Karpas-422 (cell line): ENCODE measurements around the gene MOSMO. TPM values are rescaled to one million over a fixed set of nuclear protein-coding genes. Genes with fewer than 3 reads are reported as not detected.
"Not testable (repeated sequence)": the region's sequence is repeated elsewhere in the genome, so short reads cannot be mapped to it uniquely, and the experiment has no call there.

Source experiments
- DNase-seq: peaks from one replicate; pipeline ENCODE4 v3.0.0-alpha.2; 2015
- H2AFZ ChIP-seq: fragments of 200-600 bp; sonication (generic); 2 replicates; pipeline ENCODE4 v1.6.1; 2014; ENCODE audit warnings: antibody characterized with exemption, low read length, mixed read lengths
- H3K27ac ChIP-seq: fragments of 200-600 bp; sonication (generic); 2 replicates; pipeline ENCODE4 v1.5.1; 2014; ENCODE audit warnings: mild to moderate bottlenecking, low read length, moderate library complexity
- H3K27me3 ChIP-seq: fragments of 200-600 bp; sonication (generic); 2 replicates; pipeline ENCODE4 v1.6.1; 2014; ENCODE audit warnings: low read length, mixed read lengths
- H3K36me3 ChIP-seq: fragments of 200-600 bp; sonication (generic); 2 replicates; pipeline ENCODE4 v1.6.1; 2014; ENCODE audit warnings: low read length, mixed read lengths; ENCODE audit not compliant: insufficient read depth
- H3K4me1 ChIP-seq: fragments of 200-600 bp; sonication (generic); 2 replicates; pipeline ENCODE4 v1.6.1; 2014; ENCODE audit warnings: mild to moderate bottlenecking, low read length, mixed read lengths
- H3K4me2 ChIP-seq: fragments of 200-600 bp; sonication (generic); 2 replicates; pipeline ENCODE4 v1.6.1; 2014; ENCODE audit warnings: low read length, low read depth, mild to moderate bottlenecking; ENCODE audit not compliant: poor library complexity, severe bottlenecking
- H3K4me3 ChIP-seq: fragments of 200-600 bp; sonication (generic); 2 replicates; pipeline ENCODE4 v1.5.1; 2014; ENCODE audit warnings: mild to moderate bottlenecking, antibody characterized with exemption, low read length, mixed read lengths
- H3K79me2 ChIP-seq: fragments of 200-600 bp; sonication (generic); 2 replicates; pipeline ENCODE4 v1.6.1; 2014; ENCODE audit warnings: mild to moderate bottlenecking, low read length, mixed read lengths
- H3K9ac ChIP-seq: fragments of 200-600 bp; sonication (generic); 2 replicates; pipeline ENCODE4 v1.6.0; 2014; ENCODE audit warnings: low read length
- H3K9me2 ChIP-seq: fragments of 200-600 bp; sonication (generic), shearing (Covaris generic); replicated peaks from 2 replicates; pipeline ENCODE4 v1.6.0; 2014; ENCODE audit warnings: mild to moderate bottlenecking, low read length, moderate library complexity; ENCODE audit not compliant: insufficient read depth
- H3K9me3 ChIP-seq: fragments of 300-700, 200-600 bp; sonication (generic); 2 replicates; pipeline ENCODE4 v1.6.1; 2014; ENCODE audit warnings: low read length, mixed read lengths
- H4K20me1 ChIP-seq: fragments of 200-600 bp; sonication (generic); 2 replicates; pipeline ENCODE4 v1.6.1; 2014; ENCODE audit warnings: mild to moderate bottlenecking, antibody characterized with exemption, low read length, low read depth; ENCODE audit not compliant: insufficient read depth
- total RNA-seq: library from RNA; depleted of rRNA; stranded (reverse); fragments of >200 nt; shearing (Covaris generic); gene quantifications from 2 replicates; pipeline ENCODE4 v1.2.3, GENCODE V29; 2014; ENCODE audit warnings: low replicate concordance

Gene MOSMO
- total RNA-seq, 1 experiment from 2014 or later = 13.9 TPM

DNA sequence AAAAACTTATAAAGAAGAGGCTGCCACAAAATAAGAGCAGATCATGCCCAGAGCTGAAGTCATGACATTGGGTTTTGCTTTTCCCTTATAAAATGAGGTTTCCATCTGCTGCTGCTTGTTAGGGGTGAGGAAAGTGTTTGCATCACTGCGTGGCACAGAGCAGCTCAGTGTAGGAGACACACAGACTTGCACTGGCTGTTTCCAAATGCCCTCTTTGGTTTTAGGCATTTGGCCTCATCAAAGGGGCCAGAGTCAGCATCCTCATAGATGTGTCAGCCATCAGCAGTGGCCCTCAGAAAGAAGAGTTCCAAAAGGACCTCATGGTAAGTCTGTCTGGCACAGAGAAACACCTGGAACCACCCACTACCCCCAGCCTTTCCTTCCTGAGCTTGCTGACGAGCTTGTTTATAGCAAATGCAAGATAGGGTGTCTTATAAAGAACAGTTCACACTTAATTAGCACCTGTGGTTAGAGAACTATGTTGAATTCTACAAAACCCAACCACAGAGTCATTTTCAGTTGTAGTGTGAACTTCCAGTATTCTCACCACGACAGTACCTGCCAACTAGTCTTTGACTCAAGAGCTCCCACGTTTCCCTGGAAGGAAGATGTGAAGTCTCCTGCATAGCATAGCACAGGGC lies 101.5 kb downstream of the MOSMO start:
- H3K9ac ChIP-seq = no peak overlapping the region
- H3K9me2 ChIP-seq = no peaks in the 10 kb centered on the region
- no peaks in the 10 kb centered on the region for H3K36me3 ChIP-seq

DNA sequence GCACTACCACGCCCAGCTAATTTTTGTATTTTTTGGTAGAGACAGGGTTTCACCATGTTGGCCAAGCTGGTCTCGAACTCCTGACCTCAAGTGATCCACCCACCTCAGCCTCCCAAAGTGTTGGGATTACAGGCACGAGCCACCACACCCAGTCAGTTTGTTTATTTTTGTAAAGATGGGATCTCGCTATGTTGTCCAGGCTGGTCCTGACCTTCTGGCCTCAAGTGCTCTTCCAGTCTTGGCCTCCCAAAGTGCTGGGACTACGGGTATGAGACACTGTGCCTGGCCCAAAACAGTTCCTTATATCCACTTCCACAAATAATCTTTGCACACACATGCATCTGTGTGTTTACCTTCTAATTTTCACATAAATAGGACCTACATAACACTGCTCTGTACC lies 103.7 kb downstream of the MOSMO start:
- DNase-seq, H4K20me1 ChIP-seq, H3K27ac ChIP-seq, H3K4me1 ChIP-seq, H3K79me2 ChIP-seq, H3K36me3 ChIP-seq, H3K9me3 ChIP-seq, H3K9me2 ChIP-seq, H3K9ac ChIP-seq, H3K27me3 ChIP-seq, H3K4me2 ChIP-seq, H3K4me3 ChIP-seq, H2AFZ ChIP-seq: not testable (repeated sequence)

More for the DNA sequence above, 101.5 kb downstream of the MOSMO start:
- Histone ChIP-seq H3K27ac (no peak overlapping the region), H3K4me1 (no peaks in the 10 kb centered on the region), H3K4me2 (no peak overlapping the region), H3K27me3 (no peaks in the 10 kb centered on the region), H3K4me3 (no peak overlapping the region), H3K9me3 (no peaks in the 10 kb centered on the region), H4K20me1 (no peaks in the 10 kb centered on the region), H2AFZ (no peak overlapping the region), H3K79me2 (no peaks in the 10 kb centered on the region)
- DNase-seq = no peak

DNA sequence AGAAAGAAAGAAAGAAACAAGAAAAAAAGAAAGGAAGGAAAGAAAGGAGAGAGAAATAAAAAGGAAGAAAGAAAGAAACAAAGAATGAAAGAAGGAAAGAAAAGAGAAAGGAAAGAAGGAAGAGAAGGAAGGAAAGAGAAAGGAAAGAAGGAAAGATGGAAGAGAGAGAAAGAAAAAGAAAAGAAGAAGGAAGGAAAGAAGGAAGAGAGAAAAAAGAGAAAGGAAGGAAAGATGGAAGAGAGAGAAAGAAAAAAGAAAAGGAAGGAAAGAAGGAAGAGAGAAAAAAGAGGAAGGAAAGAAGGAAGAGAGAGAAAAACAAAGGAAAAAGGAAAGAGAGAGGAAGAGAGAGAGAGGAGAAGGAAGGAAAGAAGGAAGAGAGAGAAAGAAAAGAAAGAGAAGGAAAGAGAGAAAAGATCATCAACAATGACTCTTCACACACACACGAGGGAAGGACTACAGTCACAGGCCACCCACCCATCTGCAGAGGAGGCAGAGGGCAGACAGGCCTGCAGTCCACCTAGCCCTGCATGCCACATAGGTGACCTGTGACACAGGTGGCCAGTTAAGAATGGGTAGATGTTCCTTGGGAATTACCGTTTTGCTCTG lies 108.3 kb downstream of the MOSMO start:
- Histone ChIP-seq H3K9me2 (no peaks in the 10 kb centered on the region), H3K9ac (no peak overlapping the region), H3K9me3 (no peaks in the 10 kb centered on the region), H4K20me1 (no peaks in the 10 kb centered on the region), H2AFZ (no peak overlapping the region), H3K27ac (no peak overlapping the region), H3K79me2 (no peaks in the 10 kb centered on the region), H3K4me1 (no peaks in the 10 kb centered on the region), H3K27me3 (no peaks in the 10 kb centered on the region), H3K36me3 (no peaks in the 10 kb centered on the region), H3K4me3 (no peak overlapping the region), H3K4me2 (no peak overlapping the region)
- no peak for DNase-seq

- Histone ChIP-seq H3K27me3 (no peaks in the 10 kb centered on the region), H3K27ac (no peak overlapping the region), H3K4me1 (no peaks in the 10 kb centered on the region), H3K4me2 (no peak overlapping the region), H3K36me3 (no peaks in the 10 kb centered on the region), H3K4me3 (no peak overlapping the region), H3K9me2 (no peaks in the 10 kb centered on the region), H3K79me2 (no peaks in the 10 kb centered on the region), H3K9me3 (no peaks in the 10 kb centered on the region), H2AFZ (no peak overlapping the region), H4K20me1 (no peaks in the 10 kb centered on the region), H3K9ac (no peak overlapping the region)
- no peak for DNase-seq
Measured at GRCh38 chr16:22117609-22118008, 109.7 kb downstream of the MOSMO start.

- H3K4me2 ChIP-seq = no peak overlapping the region
Measured at GRCh38 chr16:22120440-22120839, 112.5 kb downstream of the MOSMO start.

DNA sequence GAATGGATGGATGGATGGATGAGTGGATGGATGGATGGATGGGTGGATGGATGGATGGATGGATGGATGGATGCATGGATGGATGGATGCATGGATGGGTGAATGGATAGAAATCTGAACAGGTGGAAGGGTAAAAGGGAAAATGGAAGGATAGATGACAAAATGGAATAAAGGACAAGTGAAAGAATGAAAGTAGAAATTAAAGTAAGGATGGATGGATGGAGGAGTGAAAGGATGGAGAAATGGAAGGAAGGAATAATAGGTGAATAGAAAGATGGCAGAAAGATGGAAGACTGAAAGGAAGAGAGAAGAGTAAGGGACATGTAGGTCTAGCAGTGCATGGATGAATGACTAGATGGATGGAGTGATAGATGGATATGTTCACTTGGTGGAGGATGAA lies 114.3 kb downstream of the MOSMO start:
- H3K4me3 ChIP-seq = no peak overlapping the region
- no peaks in the 10 kb centered on the region for H3K9me3 ChIP-seq
- H3K27ac ChIP-seq = no peak overlapping the region
- DNase-seq = no peak
- no peaks in the 10 kb centered on the region for H3K79me2 ChIP-seq
- H3K27me3 ChIP-seq = no peaks in the 10 kb centered on the region
- no peak overlapping the region for H3K9ac ChIP-seq
- peaks cover 8% of the 10 kb centered on the region for H3K4me1 ChIP-seq
- no peak overlapping the region for H3K4me2 ChIP-seq
- H3K9me2 ChIP-seq = no peaks in the 10 kb centered on the region
- H4K20me1 ChIP-seq = no peaks in the 10 kb centered on the region
- H2AFZ ChIP-seq = no peak overlapping the region
- no peaks in the 10 kb centered on the region for H3K36me3 ChIP-seq

More at GRCh38 chr16:22120440-22120839, 112.5 kb downstream of the MOSMO start:
- Histone ChIP-seq H4K20me1 (no peaks in the 10 kb centered on the region), H3K27ac (no peak overlapping the region), H3K4me1 (peaks cover 8% of the 10 kb centered on the region), H3K9me2 (no peaks in the 10 kb centered on the region), H3K9me3 (no peaks in the 10 kb centered on the region), H3K4me3 (no peak overlapping the region), H3K79me2 (no peaks in the 10 kb centered on the region), H3K36me3 (no peaks in the 10 kb centered on the region), H3K27me3 (no peaks in the 10 kb centered on the region), H3K9ac (no peak overlapping the region), H2AFZ (no peak overlapping the region)
- peak; percentile 54 for DNase-seq

DNA sequence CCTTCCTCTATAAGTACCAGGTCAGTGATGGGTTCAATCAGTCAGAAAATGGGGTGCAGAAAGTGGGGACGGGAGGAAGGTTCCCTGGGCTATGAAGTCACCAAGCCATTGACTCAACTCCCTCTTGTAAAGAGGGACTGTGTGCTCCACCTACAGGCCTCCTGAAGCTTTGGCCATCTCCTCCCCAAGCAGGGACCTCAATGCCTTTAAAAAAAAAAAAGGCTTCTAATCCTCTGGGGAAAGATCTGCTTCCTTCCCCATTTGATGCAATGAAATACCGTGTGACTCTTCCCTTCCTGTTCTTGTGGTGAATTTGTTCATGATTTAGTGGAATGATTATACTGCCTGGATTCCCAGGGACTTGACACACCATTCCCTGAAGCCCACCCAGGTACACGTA lies 115.2 kb downstream of the MOSMO start:
- H3K4me3 ChIP-seq = no peak overlapping the region
- H4K20me1 ChIP-seq = no peaks in the 10 kb centered on the region
- peak; percentile 79 for DNase-seq
- H3K79me2 ChIP-seq = no peaks in the 10 kb centered on the region
- H3K4me1 ChIP-seq = peaks cover 8% of the 10 kb centered on the region
- no peak overlapping the region for H2AFZ ChIP-seq
- H3K4me2 ChIP-seq = no peak overlapping the region
- H3K36me3 ChIP-seq = no peaks in the 10 kb centered on the region
- H3K9me2 ChIP-seq = no peaks in the 10 kb centered on the region
- H3K27me3 ChIP-seq = no peaks in the 10 kb centered on the region
- H3K9me3 ChIP-seq = no peaks in the 10 kb centered on the region
- no peak overlapping the region for H3K9ac ChIP-seq
- no peak overlapping the region for H3K27ac ChIP-seq

- Histone ChIP-seq H3K9me2 (no peaks in the 10 kb centered on the region), H3K27ac (no peak overlapping the region), H3K4me2 (no peak overlapping the region), H3K36me3 (no peaks in the 10 kb centered on the region), H3K4me3 (no peak overlapping the region), H2AFZ (no peak overlapping the region), H3K4me1 (peaks cover 8% of the 10 kb centered on the region), H3K79me2 (no peaks in the 10 kb centered on the region), H3K9me3 (no peaks in the 10 kb centered on the region), H4K20me1 (no peaks in the 10 kb centered on the region), H3K27me3 (no peaks in the 10 kb centered on the region), H3K9ac (no peak overlapping the region)
- DNase-seq = no peak
Measured at GRCh38 chr16:22123759-22124490, 116.0 kb downstream of the MOSMO start.
